Erythroblast (primary cell): ENCODE data around the gene PACS2.
"Not testable (repeated sequence)": the region's sequence is repeated elsewhere in the genome, so short reads cannot be mapped to it uniquely, and the experiment has no call there.

Source experiments
- DNase-seq, 2 experiments: peaks; one replicate each; lab custom pipeline; 2025; lab: John Stamatoyannopoulos, UW
- GATA1 ChIP-seq: IDR thresholded peaks from 2 replicates; pipeline ENCODE4 v1.6.1; 2011; ENCODE audit warnings: low read depth, mild to moderate bottlenecking, control low read depth, low read length, moderate library complexity
- POLR2A ChIP-seq: IDR thresholded peaks from 2 replicates; pipeline ENCODE4 v1.6.1; 2011; ENCODE audit warnings: mild to moderate bottlenecking, low read length

Gene PACS2

DNA sequence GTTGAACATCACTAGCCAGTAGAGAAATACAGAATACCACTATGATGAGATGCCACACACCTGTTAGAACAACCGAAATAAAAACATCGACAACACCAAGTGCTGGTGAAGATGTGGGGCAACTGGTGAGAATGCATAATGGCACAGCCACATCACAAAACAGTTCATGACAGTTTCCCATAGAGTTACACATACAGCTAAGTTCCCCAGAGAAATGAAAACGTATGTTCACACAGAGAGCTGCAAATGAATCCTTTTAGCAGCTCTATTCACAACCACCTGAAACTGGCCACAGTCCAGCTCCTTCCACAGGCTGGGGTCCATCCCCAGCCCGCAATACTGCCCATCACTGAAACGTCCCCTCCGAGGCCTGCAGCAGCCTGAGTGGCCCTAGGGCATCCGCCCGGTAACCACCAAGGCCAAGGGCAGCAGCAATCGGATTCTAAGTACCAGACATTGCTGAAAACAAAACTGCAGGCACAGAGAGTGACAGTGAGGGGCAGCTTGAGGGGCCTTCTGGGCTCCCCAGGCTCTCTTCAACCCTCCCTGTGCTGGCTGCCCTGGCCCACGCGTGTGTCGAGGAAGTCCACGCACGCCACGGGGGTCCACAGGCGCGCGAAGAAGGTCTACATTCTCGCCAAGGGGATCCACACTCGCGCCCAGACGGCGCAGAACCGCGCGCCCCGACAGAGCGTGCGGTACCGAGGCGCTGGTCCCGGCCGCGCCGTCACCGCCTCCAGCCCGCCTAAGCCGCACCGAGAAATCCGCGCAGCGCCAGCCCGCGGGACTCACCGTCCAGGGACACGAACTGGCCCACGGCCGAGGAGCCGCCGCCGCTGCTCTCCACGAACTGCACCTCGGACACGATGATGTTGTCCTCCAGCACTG, 14.7 kb upstream of the PACS2 start:
- no peak for TF ChIP-seq GATA1
- peak; percentile 74 to 77 for DNase-seq

DNA sequence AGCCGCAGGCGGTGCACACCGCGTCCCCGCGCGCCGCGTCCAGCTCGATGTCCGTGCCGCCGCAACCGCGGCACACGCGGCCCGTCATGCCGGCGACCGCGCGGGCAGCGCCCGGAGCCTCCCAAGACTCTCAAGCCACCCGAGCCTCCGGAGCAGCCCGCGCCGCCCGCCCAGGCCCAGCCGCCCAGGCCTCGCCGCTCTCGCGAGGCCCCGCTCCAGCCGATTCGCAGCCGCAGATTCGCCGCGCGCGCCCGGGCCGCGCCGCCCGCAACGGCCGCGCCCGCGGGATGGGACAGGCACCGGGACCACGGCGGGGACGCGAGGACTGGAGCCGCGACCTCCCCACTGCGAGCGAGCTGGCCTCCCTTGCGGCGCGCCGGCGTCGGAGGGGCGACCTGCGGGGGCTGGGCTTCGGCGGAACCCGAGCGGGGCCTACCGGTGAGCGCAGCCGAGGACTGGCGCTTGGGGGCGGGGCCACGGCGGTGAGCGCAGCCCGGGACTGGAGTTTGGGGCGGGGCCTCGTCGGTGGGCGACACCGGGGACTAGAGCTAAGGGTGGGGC, 13.9 kb upstream of the PACS2 start, which contains the start of gene BRF1:
TSS of gene BRF1 (minus strand) at position 460 of the 561 bp plus-strand sequence. CDS start at position 88, 372 bp downstream.
- peak; percentile 63 for TF ChIP-seq POLR2A
- no peak for TF ChIP-seq GATA1
- DNase-seq: peak; percentile 95

- DNase-seq: peak; percentile 95 to 96
- TF ChIP-seq GATA1 (no peak), POLR2A (peak; percentile 47)
These were observed 13.2 kb upstream of the PACS2 start for GRCh38 chr14:105301103-105301914.

- DNase-seq: not testable (repeated sequence)
These were observed 12.7 kb upstream of the PACS2 start for GRCh38 chr14:105301915-105302249.

- no peak for TF ChIP-seq GATA1
These were observed 10.6 kb upstream of the PACS2 start for GRCh38 chr14:105303949-105304348.

DNA sequence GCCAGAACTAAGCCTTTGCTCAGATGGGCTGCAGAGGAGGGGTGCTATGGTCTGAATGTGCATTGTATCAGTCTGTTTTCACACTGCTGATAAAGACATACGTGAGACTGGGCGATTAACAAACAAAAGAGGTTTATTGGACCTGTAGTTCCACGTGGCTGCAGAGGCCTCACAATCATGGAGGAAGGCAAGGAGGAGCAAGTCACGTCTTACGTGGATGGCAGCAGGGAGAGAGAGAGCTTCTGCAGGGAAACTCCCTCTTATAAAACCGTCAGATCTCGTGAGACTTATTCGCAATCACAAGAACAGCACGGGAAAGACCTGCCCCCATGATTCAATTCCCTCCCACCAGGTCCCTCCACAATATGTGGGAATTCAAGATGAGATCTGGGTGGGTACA, 10.0 kb upstream of the PACS2 start:
- TF ChIP-seq POLR2A: no peak
- TF ChIP-seq GATA1: no peak
- DNase-seq: no peak

More at GRCh38 chr14:105303949-105304348, 10.6 kb upstream of the PACS2 start:
- DNase-seq: peak in 1 of 2 experiments; percentile 19

DNA sequence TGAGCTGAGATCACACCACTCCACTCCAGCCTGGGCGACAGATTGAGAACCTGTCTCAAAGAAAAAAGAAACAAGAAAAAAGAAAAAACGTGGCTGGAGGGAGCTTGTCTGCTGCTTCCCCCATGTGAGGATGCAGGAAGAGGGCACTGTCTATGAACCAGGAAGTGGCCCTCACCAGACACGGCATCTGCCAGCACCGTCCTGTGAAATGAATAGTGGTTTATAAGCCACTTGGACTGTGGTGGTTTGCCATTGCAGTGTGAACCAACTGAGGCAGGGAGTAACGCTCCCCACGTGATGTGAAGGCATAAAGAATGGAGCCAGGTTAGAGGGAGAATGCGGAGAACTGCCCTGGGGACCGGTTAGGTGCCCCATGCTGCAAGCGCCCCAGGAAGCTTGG, 9.2 kb upstream of the PACS2 start:
- no peak for TF ChIP-seq GATA1
- no peak for TF ChIP-seq POLR2A
- DNase-seq: no peak

DNA sequence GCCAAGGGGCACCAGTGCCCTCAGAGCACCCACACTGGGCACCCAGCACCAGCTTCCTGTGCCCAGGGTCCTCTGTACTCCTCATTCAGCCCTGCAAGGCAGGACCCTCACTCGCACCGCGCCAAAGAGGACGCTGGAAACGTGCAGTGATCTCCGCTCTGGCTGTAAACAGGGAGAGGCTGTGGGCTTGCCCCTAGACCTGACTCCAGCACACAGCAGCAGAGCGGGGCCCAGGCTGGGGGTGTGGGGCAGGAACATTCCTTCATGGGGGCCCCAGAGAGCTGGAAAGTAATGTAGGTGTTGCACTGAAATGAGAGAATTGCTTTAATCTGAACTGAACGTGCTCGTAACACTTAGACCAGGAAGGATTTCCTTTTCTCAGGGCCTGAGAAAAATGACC, 8.8 kb upstream of the PACS2 start:
- DNase-seq: no peak
- TF ChIP-seq GATA1 (no peak), POLR2A (no peak)

DNA sequence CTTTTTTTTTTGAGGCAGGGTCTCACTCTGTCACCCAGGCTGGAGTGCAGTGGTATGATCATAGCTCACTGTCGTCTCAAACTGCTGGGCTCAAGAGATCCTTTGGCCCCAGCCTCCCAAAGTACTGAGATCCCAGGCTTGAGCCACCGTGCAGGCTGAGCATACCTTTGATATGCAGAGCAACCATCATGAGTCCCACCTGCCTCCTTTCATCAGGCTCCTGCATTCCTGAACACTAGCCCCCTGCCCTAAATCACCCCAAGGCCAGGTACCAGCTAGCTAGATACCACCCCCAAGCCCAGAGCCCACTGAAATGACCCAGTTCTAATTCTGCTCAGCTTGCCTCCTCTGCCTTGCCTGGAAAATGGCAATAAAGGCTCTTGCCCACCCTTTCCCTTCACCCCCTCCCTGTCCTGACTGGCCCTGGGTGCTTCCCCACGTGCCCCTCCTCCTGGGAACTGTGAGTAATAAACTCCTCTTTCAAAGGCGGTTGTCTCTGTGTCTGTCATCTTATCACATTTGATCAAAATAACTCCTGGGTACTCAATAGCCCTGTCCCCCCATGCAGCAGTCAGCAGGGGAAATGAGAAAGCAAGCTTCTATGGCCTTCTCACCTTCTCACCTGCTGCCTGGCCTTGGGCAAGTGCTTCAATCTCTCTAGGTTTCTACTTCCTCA, 7.4 kb upstream of the PACS2 start:
- DNase-seq: no peak
- TF ChIP-seq GATA1: no peak
- no peak for TF ChIP-seq POLR2A

DNA sequence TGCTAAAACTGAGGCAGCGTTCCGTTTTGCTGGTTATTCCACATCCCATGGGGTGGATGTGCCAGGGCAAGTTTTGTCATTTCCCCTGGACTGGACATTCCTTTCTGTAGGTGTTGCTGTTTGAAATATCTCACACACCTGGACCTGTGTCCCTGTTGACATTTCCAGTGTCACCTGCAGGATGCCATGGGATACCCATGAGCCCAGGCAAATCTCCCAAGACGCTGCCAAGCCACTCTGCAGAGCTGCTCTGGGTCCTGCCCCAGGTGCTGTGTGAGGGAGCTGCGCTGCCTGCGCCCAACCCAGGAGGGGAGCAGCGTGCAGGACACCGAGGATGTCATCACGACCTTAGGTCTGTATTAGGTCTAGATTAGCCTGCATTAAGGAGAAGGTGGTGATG, 5.2 kb upstream of the PACS2 start:
- TF ChIP-seq POLR2A (no peak), GATA1 (no peak)
- DNase-seq: no peak

GRCh38 chr14:105311838-105312237, 2.7 kb upstream of the PACS2 start:
- TF ChIP-seq GATA1: no peak
- no peak for TF ChIP-seq POLR2A
- DNase-seq: no peak

GRCh38 chr14:105312973-105313372, 1.6 kb upstream of the PACS2 start:
- DNase-seq: no peak
- TF ChIP-seq GATA1: no peak
